Lung (tissue), 12 donors: ENCODE results near the gene CLIC1. TPM values are rescaled to one million over a fixed set of nuclear protein-coding genes. Genes with fewer than 3 reads are reported as not detected.

Experiments used
- ATAC-seq: fragments of 200-7000 bp; cut with Tn5 transposase; one replicate; pipeline ENCODE4 v1.9.1; 2020; ENCODE audit warnings: moderate number of reproducible peaks; ENCODE audit not compliant: insufficient read depth, low FRiP score
- DNase-seq, 3 donors: peaks; one replicate each; pipeline ENCODE4 v3.0.0-alpha.2; 2013 to 2017
- H3K27ac ChIP-seq, 2 donors: one replicate each; pipeline ENCODE4 v1.5.1; 2013; ENCODE audit warnings: mild to moderate bottlenecking in 2 of 2, moderate library complexity in 2 of 2, control low read depth in 1 of 2, inconsistent platforms in 1 of 2, low read depth in 1 of 2, low read length in 1 of 2
- H3K27me3 ChIP-seq, 3 donors: one replicate each; pipeline ENCODE4 v1.5.1; 2013; ENCODE audit warnings: low read length in 2 of 3; ENCODE audit not compliant: control insufficient read depth in 3 of 3, insufficient read depth in 3 of 3
- H3K36me3 ChIP-seq, 4 donors: one replicate each; pipeline ENCODE4 v1.5.1; 2013; ENCODE audit warnings: low read length in 4 of 4, mild to moderate bottlenecking in 1 of 4, moderate library complexity in 1 of 4; ENCODE audit not compliant: control insufficient read depth in 4 of 4, insufficient read depth in 4 of 4
- H3K4me1 ChIP-seq, 5 donors: one replicate each; pipeline ENCODE4 v1.5.1; 2013; ENCODE audit warnings: low read length in 5 of 5, mild to moderate bottlenecking in 2 of 5, moderate library complexity in 1 of 5; ENCODE audit not compliant: control insufficient read depth in 5 of 5, insufficient read depth in 5 of 5
- H3K4me3 ChIP-seq: one replicate; pipeline ENCODE4 v1.5.1; 2013; ENCODE audit warnings: mild to moderate bottlenecking, control low read depth, moderate library complexity
- H3K9ac ChIP-seq, 2 donors: one replicate each; pipeline ENCODE4 v1.5.1; 2013; ENCODE audit warnings: low read length in 2 of 2, control low read depth in 1 of 2; ENCODE audit not compliant: insufficient read depth in 1 of 2
- H3K9me3 ChIP-seq, 4 donors: one replicate each; pipeline ENCODE4 v1.5.1; 2013; ENCODE audit warnings: low read length in 3 of 4, mild to moderate bottlenecking in 1 of 4, moderate library complexity in 1 of 4; ENCODE audit not compliant: control insufficient read depth in 4 of 4, insufficient read depth in 3 of 4
- WGBS, 2 donors: extraction: QIAGEN DNeasy Blood & Tissue Kit; methylation state at CpG; one replicate each; pipeline ENCODE4 v1.1.7; 2013; 5-methylcytosine and 5-hydroxymethylcytosine counted together
- polyA plus RNA-seq, 2 donors: library from polyadenylated mRNA; stranded (reverse); fragments of 200-250 nt; gene quantifications; one replicate each; pipeline ENCODE4 v1.2.1, GENCODE V29; 2013
- total RNA-seq, 2 donors: library from RNA; depleted of rRNA in 1 of 2; stranded (reverse); fragments of >200 nt in 1 of 2; gene quantifications; one replicate each; pipeline ENCODE4 v1.2.1, GENCODE V29; 2014 to 2021
- TF ChIP-seq, protein P1 (sequence below): IDR thresholded peaks from 2 replicates; pipeline ENCODE4 v1.5.1; 2012; ENCODE audit warnings: mild to moderate bottlenecking; ENCODE audit errors: control extremely low read depth, extremely low read depth
- donor health status: control.
- donor health status: control.
- donor health status: Bipolar disorder and iron deficiency.
- donor health status: healthy.
- donor health status: DM: yes; HTN: yes; CAD: no.

CLIC1 gene
- total and polyA plus RNA-seq, 4 donors, result 231 to 763 (median 378) TPM

DNA sequence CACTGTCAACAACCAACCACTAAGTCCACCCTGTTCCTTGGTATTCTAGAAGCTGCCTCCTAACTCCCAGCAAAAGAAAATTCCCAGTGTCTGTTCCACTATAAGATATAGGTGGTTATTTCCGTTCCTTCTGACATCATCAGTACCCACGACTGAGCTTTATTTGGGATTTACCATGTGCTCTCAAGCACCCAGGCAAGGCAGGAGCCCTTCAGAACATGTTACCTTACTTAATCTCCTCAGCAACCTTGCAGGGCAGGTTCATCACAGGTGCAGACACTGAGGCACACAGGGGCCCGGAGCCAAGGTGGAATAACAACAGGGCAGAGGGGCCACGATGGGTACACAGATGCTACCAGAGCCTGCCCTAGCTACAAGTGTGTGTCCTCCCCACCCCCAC lies 44.0 kb downstream of the CLIC1 start:
- Histone ChIP-seq H3K9me3 (no peaks in the 10 kb centered on the region), H3K4me1 (peaks cover 0 to 7% (median 0%) of the 10 kb centered on the region in 5 donors), H3K27me3 (no peaks in the 10 kb centered on the region), H3K9ac (no peak overlapping the region), H3K27ac (no peak overlapping the region), H3K36me3 (peaks cover 21 to 68% (median 32%) of the 10 kb centered on the region in 4 donors), H3K4me3 (no peak overlapping the region)
- TF ChIP-seq, protein P1, sequence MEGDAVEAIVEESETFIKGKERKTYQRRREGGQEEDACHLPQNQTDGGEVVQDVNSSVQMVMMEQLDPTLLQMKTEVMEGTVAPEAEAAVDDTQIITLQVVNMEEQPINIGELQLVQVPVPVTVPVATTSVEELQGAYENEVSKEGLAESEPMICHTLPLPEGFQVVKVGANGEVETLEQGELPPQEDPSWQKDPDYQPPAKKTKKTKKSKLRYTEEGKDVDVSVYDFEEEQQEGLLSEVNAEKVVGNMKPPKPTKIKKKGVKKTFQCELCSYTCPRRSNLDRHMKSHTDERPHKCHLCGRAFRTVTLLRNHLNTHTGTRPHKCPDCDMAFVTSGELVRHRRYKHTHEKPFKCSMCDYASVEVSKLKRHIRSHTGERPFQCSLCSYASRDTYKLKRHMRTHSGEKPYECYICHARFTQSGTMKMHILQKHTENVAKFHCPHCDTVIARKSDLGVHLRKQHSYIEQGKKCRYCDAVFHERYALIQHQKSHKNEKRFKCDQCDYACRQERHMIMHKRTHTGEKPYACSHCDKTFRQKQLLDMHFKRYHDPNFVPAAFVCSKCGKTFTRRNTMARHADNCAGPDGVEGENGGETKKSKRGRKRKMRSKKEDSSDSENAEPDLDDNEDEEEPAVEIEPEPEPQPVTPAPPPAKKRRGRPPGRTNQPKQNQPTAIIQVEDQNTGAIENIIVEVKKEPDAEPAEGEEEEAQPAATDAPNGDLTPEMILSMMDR, result no peak
- ATAC-seq (no peak), DNase-seq (no peak)
- 85 to 88% methylated on average over 4 of the region's 4 CpGs for WGBS, 2 donors

DNA sequence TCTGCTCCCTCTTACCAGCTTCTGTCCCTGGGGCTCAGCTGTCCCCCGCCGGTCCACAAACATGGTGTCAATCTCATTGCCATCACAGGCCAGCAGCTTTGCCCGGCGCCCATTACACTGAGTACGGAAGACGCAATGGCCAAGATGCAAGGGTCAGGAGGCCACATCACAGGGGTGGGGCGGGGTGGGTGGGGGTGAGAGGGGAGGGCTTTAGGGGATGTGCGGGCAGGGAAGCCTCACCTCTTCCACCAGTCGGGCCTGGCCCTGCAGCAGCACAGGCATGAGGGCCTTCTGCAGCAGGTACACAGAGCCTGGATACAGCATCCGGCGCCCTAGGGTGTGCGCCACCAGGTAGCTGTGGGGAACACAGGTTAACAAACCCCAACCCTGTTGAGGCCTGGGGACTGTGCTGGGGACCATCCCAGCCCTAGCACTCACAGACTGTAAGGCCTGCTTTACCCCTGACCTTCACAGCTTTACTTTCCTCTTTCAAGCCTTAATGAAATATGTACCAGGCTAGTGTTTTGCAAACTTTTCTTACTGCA lies 44.7 kb downstream of the CLIC1 start:
- Histone ChIP-seq H3K9ac (no peak overlapping the region), H3K27me3 (no peaks in the 10 kb centered on the region), H3K4me1 (no peaks in the 10 kb centered on the region), H3K9me3 (no peaks in the 10 kb centered on the region), H3K4me3 (no peak overlapping the region), H3K36me3 (peaks cover 23 to 65% (median 33%) of the 10 kb centered on the region in 4 donors), H3K27ac (no peak overlapping the region)
- ATAC-seq, result no peak
- WGBS, 2 donors, result 95 to 96% methylated on average over 12 of the region's 12 CpGs
- no peak for DNase-seq
- TF ChIP-seq, protein P1, result no peak

DNA sequence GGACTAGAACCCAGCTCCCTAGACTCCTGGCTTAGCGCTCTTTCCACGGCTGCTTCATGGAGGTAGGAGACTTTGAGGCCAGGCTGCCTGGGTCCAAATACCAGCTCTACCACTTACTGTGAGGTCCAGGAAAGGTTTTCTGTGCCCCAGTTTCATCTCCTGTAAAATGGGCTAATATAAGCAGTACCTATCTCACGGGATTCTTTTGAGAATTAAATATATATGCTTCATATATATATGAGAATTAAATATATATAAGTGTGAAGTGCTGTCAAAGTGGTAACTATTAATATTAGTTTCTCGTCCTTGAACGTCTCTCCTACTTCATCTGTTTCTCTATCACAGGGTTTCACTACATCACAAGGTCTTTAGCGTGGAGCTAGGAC lies 45.3 kb downstream of the CLIC1 start:
- no peak overlapping the region for H3K9ac ChIP-seq
- H3K4me1 ChIP-seq, result no peaks in the 10 kb centered on the region
- WGBS, 2 donors, result 92 to 94% methylated on average over 6 of the region's 6 CpGs
- DNase-seq (no peak), ATAC-seq (no peak)
- no peaks in the 10 kb centered on the region for H3K9me3 ChIP-seq
- no peaks in the 10 kb centered on the region for H3K27me3 ChIP-seq
- H3K4me3 ChIP-seq, result no peak overlapping the region
- peaks cover 23 to 69% (median 34%) of the 10 kb centered on the region in 4 donors for H3K36me3 ChIP-seq
- TF ChIP-seq, protein P1, result no peak
- no peak overlapping the region for H3K27ac ChIP-seq
